ENCODE measurements around the gene HEATR9. TPM values are rescaled to one million over a fixed set of nuclear protein-coding genes. Genes with fewer than 3 reads are reported as not detected.

The HEATR9 gene
- total RNA-seq, 1 experiment from 2014 or later: not detected

- TF ChIP-seq AR (CRISPR knock-in tag; IDR thresholded peaks at IDR 0.05): no peak
- TF ChIP-seq ATF1 (CRISPR knock-in tag; IDR thresholded peaks at IDR 0.05): no peak
- TF ChIP-seq ARID4B (CRISPR knock-in tag; IDR thresholded peaks at IDR 0.05; ENCODE audit: borderline replicate concordance): no peak
These were observed 1.1 kb downstream of the HEATR9 start (continued) for GRCh38 chr17:35867574-35867973.

GRCh38 chr17:35866341-35866950, 2.2 kb downstream of the HEATR9 start:
- no peak for ATAC-seq
- H3K9me3 Mint-ChIP-seq: no peaks in the 10 kb centered on the region

More at GRCh38 chr17:35866341-35866950, 2.2 kb downstream of the HEATR9 start:
- POLR2A ChIA-PET: interaction anchor here (0.8 kb wide), 1 partner anchor 12 kb away, joined by 3 read pairs; no protein-coding TSS in a partner anchor
- H3K27me3 Mint-ChIP-seq (ENCODE audit: low read depth): no peaks in the 10 kb centered on the region
- CTCF ChIA-PET: no interaction called here
- no peak overlapping the region for H3K27ac Mint-ChIP-seq
- no peak overlapping the region for H3K4me3 Mint-ChIP-seq
- TF ChIP-seq JUN (CRISPR knock-in tag; IDR thresholded peaks at IDR 0.05): no peak
- TF ChIP-seq, protein P1, sequence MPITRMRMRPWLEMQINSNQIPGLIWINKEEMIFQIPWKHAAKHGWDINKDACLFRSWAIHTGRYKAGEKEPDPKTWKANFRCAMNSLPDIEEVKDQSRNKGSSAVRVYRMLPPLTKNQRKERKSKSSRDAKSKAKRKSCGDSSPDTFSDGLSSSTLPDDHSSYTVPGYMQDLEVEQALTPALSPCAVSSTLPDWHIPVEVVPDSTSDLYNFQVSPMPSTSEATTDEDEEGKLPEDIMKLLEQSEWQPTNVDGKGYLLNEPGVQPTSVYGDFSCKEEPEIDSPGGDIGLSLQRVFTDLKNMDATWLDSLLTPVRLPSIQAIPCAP (CRISPR knock-in tag; IDR thresholded peaks at IDR 0.05): no peak
- no peak for TF ChIP-seq ATF1 (CRISPR knock-in tag; IDR thresholded peaks at IDR 0.05)
- TF ChIP-seq PREB (CRISPR knock-in tag; IDR thresholded peaks at IDR 0.05; ENCODE audit: borderline replicate concordance): no peak
- TF ChIP-seq TP53 (CRISPR knock-in tag; IDR thresholded peaks at IDR 0.05): no peak
- TF ChIP-seq ZNF121 (CRISPR knock-in tag; IDR thresholded peaks at IDR 0.05): no peak
- no peak for TF ChIP-seq SMAD3 (CRISPR knock-in tag; IDR thresholded peaks at IDR 0.05; ENCODE audit: borderline replicate concordance)
- TF ChIP-seq ZNF138 (CRISPR knock-in tag; conservative IDR thresholded peaks at IDR 0.05): no peak
- no peak for TF ChIP-seq ZNF396 (CRISPR knock-in tag; IDR thresholded peaks at IDR 0.05; ENCODE audit: borderline replicate concordance)
- TF ChIP-seq NFE2L1 (CRISPR knock-in tag; IDR thresholded peaks at IDR 0.05): no peak
- TF ChIP-seq OVOL2 (CRISPR knock-in tag; IDR thresholded peaks at IDR 0.05; ENCODE audit: borderline replicate concordance): no peak
- TF ChIP-seq IRF2 (CRISPR knock-in tag; IDR thresholded peaks at IDR 0.05; ENCODE audit: borderline replicate concordance, low read depth): no peak
- TF ChIP-seq, protein P2, sequence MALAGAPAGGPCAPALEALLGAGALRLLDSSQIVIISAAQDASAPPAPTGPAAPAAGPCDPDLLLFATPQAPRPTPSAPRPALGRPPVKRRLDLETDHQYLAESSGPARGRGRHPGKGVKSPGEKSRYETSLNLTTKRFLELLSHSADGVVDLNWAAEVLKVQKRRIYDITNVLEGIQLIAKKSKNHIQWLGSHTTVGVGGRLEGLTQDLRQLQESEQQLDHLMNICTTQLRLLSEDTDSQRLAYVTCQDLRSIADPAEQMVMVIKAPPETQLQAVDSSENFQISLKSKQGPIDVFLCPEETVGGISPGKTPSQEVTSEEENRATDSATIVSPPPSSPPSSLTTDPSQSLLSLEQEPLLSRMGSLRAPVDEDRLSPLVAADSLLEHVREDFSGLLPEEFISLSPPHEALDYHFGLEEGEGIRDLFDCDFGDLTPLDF (CRISPR knock-in tag; IDR thresholded peaks at IDR 0.05): no peak
- no peak for TF ChIP-seq ESRRA (CRISPR knock-in tag; IDR thresholded peaks at IDR 0.05; ENCODE audit: borderline replicate concordance)
- no peak for TF ChIP-seq TCF7 (CRISPR knock-in tag; IDR thresholded peaks at IDR 0.05; ENCODE audit: low read depth)
- no peak for TF ChIP-seq FOXJ3 (CRISPR knock-in tag; IDR thresholded peaks at IDR 0.05; ENCODE audit: borderline replicate concordance)
- TF ChIP-seq ZNF263 (CRISPR knock-in tag; IDR thresholded peaks at IDR 0.05; ENCODE audit: low read depth): no peak
- no peak for TF ChIP-seq NFATC4 (CRISPR knock-in tag; IDR thresholded peaks at IDR 0.05)
- no peak for DNase-seq (ENCODE audit: low spot score)
- no peaks in the 10 kb centered on the region for H3K36me3 Mint-ChIP-seq
- peaks cover 6% of the 10 kb centered on the region for H3K4me1 Mint-ChIP-seq

All from WTC11 (cell line).